Measurements from ENCODE around the gene CHCHD3.

- TF ChIP-seq, protein P1, sequence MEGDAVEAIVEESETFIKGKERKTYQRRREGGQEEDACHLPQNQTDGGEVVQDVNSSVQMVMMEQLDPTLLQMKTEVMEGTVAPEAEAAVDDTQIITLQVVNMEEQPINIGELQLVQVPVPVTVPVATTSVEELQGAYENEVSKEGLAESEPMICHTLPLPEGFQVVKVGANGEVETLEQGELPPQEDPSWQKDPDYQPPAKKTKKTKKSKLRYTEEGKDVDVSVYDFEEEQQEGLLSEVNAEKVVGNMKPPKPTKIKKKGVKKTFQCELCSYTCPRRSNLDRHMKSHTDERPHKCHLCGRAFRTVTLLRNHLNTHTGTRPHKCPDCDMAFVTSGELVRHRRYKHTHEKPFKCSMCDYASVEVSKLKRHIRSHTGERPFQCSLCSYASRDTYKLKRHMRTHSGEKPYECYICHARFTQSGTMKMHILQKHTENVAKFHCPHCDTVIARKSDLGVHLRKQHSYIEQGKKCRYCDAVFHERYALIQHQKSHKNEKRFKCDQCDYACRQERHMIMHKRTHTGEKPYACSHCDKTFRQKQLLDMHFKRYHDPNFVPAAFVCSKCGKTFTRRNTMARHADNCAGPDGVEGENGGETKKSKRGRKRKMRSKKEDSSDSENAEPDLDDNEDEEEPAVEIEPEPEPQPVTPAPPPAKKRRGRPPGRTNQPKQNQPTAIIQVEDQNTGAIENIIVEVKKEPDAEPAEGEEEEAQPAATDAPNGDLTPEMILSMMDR (IDR thresholded peaks at IDR 0.05; ENCODE audit: low read depth, low read length) = no peak
- TF ChIP-seq EZH2phosphoT487 (IDR thresholded peaks at IDR 0.05; ENCODE audit: low read depth) = no peak
These were observed 313.8 kb downstream of the CHCHD3 start for GRCh38 chr7:132768099-132768498.
